Transverse colon (tissue), 4 donors: Measurements from ENCODE around the gene PLXNB2. TPM values are rescaled to one million over a fixed set of nuclear protein-coding genes. Genes with fewer than 3 reads are reported as not detected.
A peak's percentile ranks its signal among the peaks of the same experiment; 100 is the strongest.

ENCODE experiments used
- DNase-seq: peaks from one replicate; pipeline ENCODE4 v3.0.0-alpha.2; 2019
- H3K27ac ChIP-seq, 4 donors: fragments of 200-600 bp; sonication (generic); 2 replicates each; pipeline ENCODE4 v1.5.1; 2016 to 2018; ENCODE audit warnings: inconsistent platforms in 4 of 4
- H3K27me3 ChIP-seq: fragments of 200-600 bp; sonication (generic); 2 replicates; pipeline ENCODE4 v1.5.1; 2017; ENCODE audit warnings: inconsistent platforms
- H3K36me3 ChIP-seq, 4 donors: fragments of 200-600 bp; sonication (generic); 2 replicates each; pipeline ENCODE4 v1.5.1; 2017 to 2019; ENCODE audit warnings: inconsistent platforms in 4 of 4
- H3K4me1 ChIP-seq, 4 donors: fragments of 200-600 bp; sonication (generic); 2 replicates each; pipeline ENCODE4 v1.5.1; 2017 to 2020; ENCODE audit warnings: inconsistent platforms in 4 of 4
- H3K4me3 ChIP-seq, 4 donors: fragments of 200-600 bp; sonication (generic); 1 replicate in 1 of 4; 2 replicates in 3 of 4; pipeline versions ENCODE4 v1.5.1 to v1.6.1; 2017 to 2019; ENCODE audit warnings: inconsistent platforms in 4 of 4
- H3K9me3 ChIP-seq, 2 donors: fragments of 200-600 bp; sonication (generic); 2 replicates each; pipeline ENCODE4 v1.5.1; 2017 to 2019; ENCODE audit warnings: inconsistent platforms in 2 of 2
- CTCF ChIP-seq, 5 experiments: fragments of 200-600 bp in 3 of 5; fragments of 450-650 bp in 2 of 5; sonication (generic) in 3 of 5; IDR thresholded peaks; 1 replicate in 2 of 5; 2 replicates in 3 of 5; pipeline ENCODE4 v1.5.1; 2016 to 2017; ENCODE audit warnings: antibody characterized with exemption in 5 of 5, inconsistent platforms in 3 of 5, mild to moderate bottlenecking in 2 of 5, moderate library complexity in 1 of 5
- EP300 ChIP-seq: sonication (generic); formaldehyde crosslinking; IDR thresholded peaks from one replicate; pipeline ENCODE4 v1.6.1; 2017; ENCODE audit warnings: antibody characterized with exemption, low read depth
- POLR2A ChIP-seq: fragments of 450-650 bp; IDR thresholded peaks from one replicate; pipeline ENCODE4 v1.6.1; 2016; ENCODE audit warnings: antibody characterized with exemption, mild to moderate bottlenecking, moderate library complexity
- POLR2AphosphoS5 ChIP-seq, 3 donors: sonication (generic); formaldehyde crosslinking; IDR thresholded peaks; one replicate each; pipeline ENCODE4 v1.6.1; 2016; ENCODE audit warnings: antibody characterized with exemption in 3 of 3
- WGBS, 2 donors: methylation state at CpG; one replicate each; pipeline ENCODE4 v1.1.5; 2018; ENCODE audit warnings: low coverage in 1 of 2; 5-methylcytosine and 5-hydroxymethylcytosine counted together
- in situ Hi-C, 4 donors: fragments of 200-750 bp; cut with MboI; loops; one replicate each; pipeline versions ENCODE4 v1.15.0 to v1.15.1; 2017; ENCODE audit warnings: low sequenced_read_pairs in 3 of 4, low pct_ligation_motif_present in 1 of 4, low pct_unique_long_range_greater_than_20kb in 1 of 4
- intact Hi-C: fragments of 100-400 bp; cut with DNase I; formaldehyde crosslinking; loops from one replicate; pipeline ENCODE4 v1.15.1; 2023; ENCODE audit warnings: low total_unique reads
- total RNA-seq, 4 donors: library from RNA; depleted of rRNA; stranded (reverse); fragments of >200 nt; gene quantifications; one replicate each; pipeline ENCODE4 v1.1.0, GENCODE V29; 2016

The PLXNB2 gene
- total RNA-seq, 4 donors from 2014 or later, result 305 to 880 (median 460) TPM

- Histone ChIP-seq H3K4me1 (peaks cover 75 to 93% (median 85%) of the 10 kb centered on the region in 4 donors), H3K9me3 (no peaks in the 10 kb centered on the region), H3K36me3 (no peaks in the 10 kb centered on the region), H3K27me3 (no peaks in the 10 kb centered on the region), H3K4me3 (no peak overlapping the region), H3K27ac (peak overlapping the region; percentile 92 to 97 (median 94))
- intact Hi-C loops (no loop called here), in situ Hi-C loops (no loop called here)
- 67 to 89% methylated on average over 1 to 3 of the region's 5 CpGs for WGBS, 2 donors
- TF ChIP-seq EP300, result no peak
- no peak for DNase-seq
Measured at GRCh38 chr22:50302564-50302963, 4.9 kb downstream of the PLXNB2 start.

GRCh38 chr22:50302041-50302541 lies 5.4 kb downstream of the PLXNB2 start:
- intact Hi-C loops, result no loop called here
- no peak overlapping the region for H3K4me3 ChIP-seq
- TF ChIP-seq POLR2AphosphoS5 (IDR thresholded peaks at IDR 0.05), result no peak
- TF ChIP-seq POLR2A, result no peak
- TF ChIP-seq EP300, result no peak
- no peak for TF ChIP-seq CTCF (IDR thresholded peaks at IDR 0.05)
- no peaks in the 10 kb centered on the region for H3K9me3 ChIP-seq
- peaks cover 79 to 98% (median 89%) of the 10 kb centered on the region in 4 donors for H3K4me1 ChIP-seq
- H3K27ac ChIP-seq, result peak overlapping the region; percentile 92 to 97 (median 94)
- H3K36me3 ChIP-seq, result no peaks in the 10 kb centered on the region
- peak; percentile 65 for DNase-seq
- in situ Hi-C loops, result no loop called here
- 29% methylated on average over 9 of the region's 9 CpGs; no CpG with 5 or more reads in 1 of the 2 donors for WGBS, 2 donors
- H3K27me3 ChIP-seq, result no peaks in the 10 kb centered on the region

GRCh38 chr22:50301581-50301991 lies 5.9 kb downstream of the PLXNB2 start:
- in situ Hi-C loops, result no loop called here
- peak; percentile 45 for DNase-seq
- 41% methylated on average over 17 of the region's 17 CpGs; no CpG with 5 or more reads in 1 of the 2 donors for WGBS, 2 donors
- peak overlapping the region; percentile 92 to 97 (median 94) for H3K27ac ChIP-seq
- no peaks in the 10 kb centered on the region for H3K36me3 ChIP-seq
- intact Hi-C loops, result no loop called here
- TF ChIP-seq POLR2A, result no peak
- TF ChIP-seq POLR2AphosphoS5 (IDR thresholded peaks at IDR 0.05), result no peak
- TF ChIP-seq CTCF (IDR thresholded peaks at IDR 0.05), result no peak
- TF ChIP-seq EP300, result no peak
- H3K4me3 ChIP-seq, result no peak overlapping the region
- no peaks in the 10 kb centered on the region for H3K27me3 ChIP-seq
- no peaks in the 10 kb centered on the region for H3K9me3 ChIP-seq
- peaks cover 84 to 100% (median 94%) of the 10 kb centered on the region in 4 donors for H3K4me1 ChIP-seq

- Histone ChIP-seq H3K27me3 (no peaks in the 10 kb centered on the region), H3K4me3 (peak overlapping the region in 1 of 4 donors; percentile 23)
- intact Hi-C loops, result no loop called here
Measured at GRCh38 chr22:50300620-50301257, 6.7 kb downstream of the PLXNB2 start.

More at GRCh38 chr22:50300620-50301257, 6.7 kb downstream of the PLXNB2 start:
- Histone ChIP-seq H3K9me3 (no peaks in the 10 kb centered on the region), H3K27ac (peak overlapping the region; percentile 92 to 97 (median 94)), H3K36me3 (no peaks in the 10 kb centered on the region), H3K4me1 (peaks cover 86 to 97% (median 95%) of the 10 kb centered on the region in 4 donors)
- 72% methylated on average over 14 of the region's 14 CpGs; no CpG with 5 or more reads in 1 of the 2 donors for WGBS, 2 donors
- no peak for TF ChIP-seq POLR2AphosphoS5 (IDR thresholded peaks at IDR 0.05)
- TF ChIP-seq POLR2A, result no peak
- no peak for TF ChIP-seq EP300
- no peak for TF ChIP-seq CTCF (IDR thresholded peaks at IDR 0.05)
- in situ Hi-C loops, result no loop called here
- no peak for DNase-seq
